Esophagus muscularis mucosa (tissue), 4 donors: ENCODE results near the gene ITPR3.

ENCODE experiments used
- EP300 ChIP-seq: sonication (generic); formaldehyde crosslinking; IDR thresholded peaks from one replicate; pipeline ENCODE4 v1.6.1; 2017; ENCODE audit warnings: antibody characterized with exemption
- POLR2A ChIP-seq: fragments of 450-650 bp; IDR thresholded peaks from one replicate; pipeline ENCODE4 v1.6.1; 2017; ENCODE audit warnings: antibody characterized with exemption, moderate library complexity, mild to moderate bottlenecking, low read depth
- POLR2AphosphoS5 ChIP-seq, 2 donors: sonication (generic); formaldehyde crosslinking; IDR thresholded peaks; one replicate each; pipeline ENCODE4 v1.6.1; 2017; ENCODE audit warnings: antibody characterized with exemption in 2 of 2
- TF ChIP-seq, protein P1 (sequence below), 3 experiments: fragments of 200-600 bp in 2 of 3; fragments of 450-650 bp in 1 of 3; sonication (generic) in 2 of 3; IDR thresholded peaks; one replicate each; pipeline ENCODE4 v1.5.1; 2017 to 2019; ENCODE audit warnings: antibody characterized with exemption in 3 of 3, mild to moderate bottlenecking in 2 of 3, moderate library complexity in 1 of 3

GRCh38 chr6:33587529-33587928, 33.6 kb upstream of the ITPR3 start:
- no peak for TF ChIP-seq POLR2AphosphoS5 (IDR thresholded peaks at IDR 0.05)
- TF ChIP-seq, protein P1, sequence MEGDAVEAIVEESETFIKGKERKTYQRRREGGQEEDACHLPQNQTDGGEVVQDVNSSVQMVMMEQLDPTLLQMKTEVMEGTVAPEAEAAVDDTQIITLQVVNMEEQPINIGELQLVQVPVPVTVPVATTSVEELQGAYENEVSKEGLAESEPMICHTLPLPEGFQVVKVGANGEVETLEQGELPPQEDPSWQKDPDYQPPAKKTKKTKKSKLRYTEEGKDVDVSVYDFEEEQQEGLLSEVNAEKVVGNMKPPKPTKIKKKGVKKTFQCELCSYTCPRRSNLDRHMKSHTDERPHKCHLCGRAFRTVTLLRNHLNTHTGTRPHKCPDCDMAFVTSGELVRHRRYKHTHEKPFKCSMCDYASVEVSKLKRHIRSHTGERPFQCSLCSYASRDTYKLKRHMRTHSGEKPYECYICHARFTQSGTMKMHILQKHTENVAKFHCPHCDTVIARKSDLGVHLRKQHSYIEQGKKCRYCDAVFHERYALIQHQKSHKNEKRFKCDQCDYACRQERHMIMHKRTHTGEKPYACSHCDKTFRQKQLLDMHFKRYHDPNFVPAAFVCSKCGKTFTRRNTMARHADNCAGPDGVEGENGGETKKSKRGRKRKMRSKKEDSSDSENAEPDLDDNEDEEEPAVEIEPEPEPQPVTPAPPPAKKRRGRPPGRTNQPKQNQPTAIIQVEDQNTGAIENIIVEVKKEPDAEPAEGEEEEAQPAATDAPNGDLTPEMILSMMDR (IDR thresholded peaks at IDR 0.05), result no peak
- no peak for TF ChIP-seq POLR2A
- TF ChIP-seq EP300, result no peak
